H1 (cell line): ENCODE results near the gene PIAS1. TPM values are rescaled to one million over a fixed set of nuclear protein-coding genes. Genes with fewer than 3 reads are reported as not detected.

Experiments used
- ATF2 ChIP-seq: IDR thresholded peaks from 2 replicates; pipeline ENCODE4 v1.6.1; 2012; ENCODE audit warnings: low read length, inconsistent platforms
- CHD7 ChIP-seq: fragments of 300-600 bp; sonication (generic); IDR thresholded peaks from 2 replicates; pipeline ENCODE4 v1.7.1; 2012; ENCODE audit warnings: low read length, moderate library complexity, mild to moderate bottlenecking, inconsistent platforms; ENCODE audit not compliant: insufficient replicate concordance
- JUND ChIP-seq: IDR thresholded peaks from 2 replicates; pipeline ENCODE4 v1.6.1; 2011; ENCODE audit warnings: mild to moderate bottlenecking, improper control_type of control experiment, low read length
- RNF2 ChIP-seq: fragments of 200-900, 300-1000 bp; sonication (generic); IDR thresholded peaks from 2 replicates; pipeline ENCODE4 v1.7.1; 2016; ENCODE audit warnings: borderline replicate concordance, low read depth, mild to moderate bottlenecking, antibody characterized with exemption, low read length; ENCODE audit not compliant: poor library complexity, severe bottlenecking; ENCODE audit errors: missing control alignments
- SIX5 ChIP-seq: IDR thresholded peaks from 2 replicates; pipeline ENCODE4 v1.6.1; 2011; ENCODE audit warnings: mild to moderate bottlenecking, low read depth, low read length
- SRF ChIP-seq: IDR thresholded peaks from 2 replicates; pipeline ENCODE4 v1.6.1; 2011; ENCODE audit warnings: mild to moderate bottlenecking, low read depth, low read length, moderate library complexity
- polyA plus RNA-seq, 7 experiments: library from polyadenylated mRNA; depleted of rRNA in 3 of 7; stranded (reverse) in 5 of 7; unstranded in 2 of 7; fragments of >200 nt in 5 of 7; fragments of 200-250 nt in 2 of 7; gene quantifications; 1 replicate in 5 of 7; 2 replicates in 1 of 7; 4 replicates in 1 of 7; pipeline versions ENCODE4 v1.2.1 to v1.2.3, GENCODE V29; 2011 to 2013; ENCODE audit warnings: missing spikeins in 2 of 7, mixed read lengths in 2 of 7
- total RNA-seq: library from RNA; stranded (reverse); fragmentation: NEBNext Ultra II Directional; extraction: Animal tissue kit (Norgen Biotek cat#: 25700); gene quantifications from 2 replicates; pipeline ENCODE4 v1.2.1, GENCODE V29; 2021

Gene PIAS1
- total and polyA plus RNA-seq, 2 of the 8 experiments (the other 6 are each of a cell fraction or from before 2014, with no cell fraction given), result 30.8 to 34.5 TPM

GRCh38 chr15:68145706-68146105 is 91.6 kb downstream of the PIAS1 start (continued):
- TF ChIP-seq CHD7, result no peak
- TF ChIP-seq ATF2, result no peak
- no peak for TF ChIP-seq JUND
- no peak for TF ChIP-seq SRF
- TF ChIP-seq SIX5, result no peak
- TF ChIP-seq RNF2, result no peak
- TF ChIP-seq, all 59 proteins: peak for 0
